Panc1 (cell line): ENCODE results near the gene GALNT14. TPM values are rescaled to one million over a fixed set of nuclear protein-coding genes. Genes with fewer than 3 reads are reported as not detected.

ENCODE experiments used
- ATAC-seq: fragments of 200-7000 bp; cut with Tn5 transposase; 2 replicates; pipeline ENCODE4 v1.9.1; 2020; ENCODE audit warnings: mild to moderate bottlenecking, moderate library complexity
- BruUV-seq: library from RNA; stranded (reverse); fragments of 400-500 nt; replicated peaks from 2 replicates; lab custom pipeline; 2021; lab: Mats Ljungman, UMichigan
- CTCF ChIA-PET: fragments of 300-600 bp; sonication (Branson Sonifier 250); formaldehyde crosslinking; loops from one replicate; lab custom pipeline; 2022; ENCODE audit warnings: antibody characterized with exemption; lab: Charles Lee
- POLR2A ChIA-PET: fragments of 300-600 bp; sonication (Branson Sonifier 250); formaldehyde crosslinking; loops from one replicate; lab custom pipeline; 2022; ENCODE audit warnings: antibody characterized with exemption; lab: Charles Lee
- DNase-seq: peaks from one replicate; pipeline ENCODE4 v3.0.0-alpha.2; 2010; ENCODE audit warnings: low read depth, low spot score
- H3K27ac ChIP-seq: 2 replicates; pipeline ENCODE4 v1.5.1; 2011; ENCODE audit warnings: mild to moderate bottlenecking, low read length, inconsistent platforms
- H3K27me3 ChIP-seq: fragments of 200-500 bp; sonication (Bioruptor generic); 2 replicates; pipeline ENCODE4 v1.6.0; 2014; ENCODE audit warnings: low read length, inconsistent platforms; ENCODE audit not compliant: control insufficient read depth, insufficient read depth
- H3K36me3 ChIP-seq: fragments of 200-500 bp; sonication (Bioruptor generic); 2 replicates; pipeline ENCODE4 v1.5.1; 2014; ENCODE audit warnings: inconsistent platforms, mild to moderate bottlenecking, low read length, moderate library complexity; ENCODE audit not compliant: control insufficient read depth, insufficient read depth
- H3K4me1 ChIP-seq: 2 replicates; pipeline ENCODE4 v1.5.1; 2011; ENCODE audit warnings: inconsistent platforms, mild to moderate bottlenecking, low read length, moderate library complexity; ENCODE audit not compliant: control insufficient read depth, insufficient read depth
- H3K4me3 ChIP-seq, 2 experiments: 2 replicates each; pipeline ENCODE4 v1.5.1; 2011 to 2012; ENCODE audit warnings: low read depth in 2 of 2, low read length in 2 of 2, mild to moderate bottlenecking in 2 of 2, inconsistent platforms in 1 of 2, moderate library complexity in 1 of 2
- H3K9me3 ChIP-seq: fragments of 200-500 bp; sonication (Bioruptor generic); 2 replicates; pipeline ENCODE4 v1.5.1; 2014; ENCODE audit warnings: low read depth, mild to moderate bottlenecking, inconsistent platforms, low read length, moderate library complexity; ENCODE audit not compliant: control insufficient read depth, insufficient read depth
- CTCF ChIP-seq: fragments of 450-650 bp; IDR thresholded peaks from 2 replicates; pipeline ENCODE4 v1.5.1; 2017; ENCODE audit warnings: mild to moderate bottlenecking
- POLR2AphosphoS5 ChIP-seq: IDR thresholded peaks from 2 replicates; pipeline ENCODE4 v1.6.1; 2012; ENCODE audit warnings: mild to moderate bottlenecking, low read depth, low read length, moderate library complexity
- REST ChIP-seq, 2 experiments: IDR thresholded peaks; 2 replicates each; pipeline ENCODE4 v1.6.1; 2011 to 2012; ENCODE audit warnings: low read depth in 2 of 2, control low read depth in 1 of 2, low read length in 1 of 2, mild to moderate bottlenecking in 1 of 2, moderate library complexity in 1 of 2; ENCODE audit not compliant: insufficient read depth in 1 of 2
- SIN3A ChIP-seq: IDR thresholded peaks from 2 replicates; pipeline ENCODE4 v1.6.1; 2012; ENCODE audit warnings: low read depth, mild to moderate bottlenecking, low read length, moderate library complexity, borderline replicate concordance; ENCODE audit not compliant: insufficient read depth
- TCF7L2 ChIP-seq: IDR thresholded peaks from 2 replicates; pipeline ENCODE4 v1.6.1; 2011; ENCODE audit warnings: mild to moderate bottlenecking, low read depth, low read length, inconsistent platforms
- in situ Hi-C: cut with HindIII; loops from 2 replicates; pipeline ENCODE4 v1.10.0; 2016; ENCODE audit warnings: low sequenced_read_pairs, low pct_unique_long_range_greater_than_20kb
- intact Hi-C: fragments of 100-400 bp; cut with micrococcal nuclease; formaldehyde crosslinking; loops from one replicate; pipeline ENCODE4 v1.10.0; 2022; ENCODE audit not compliant: unreplicated experiment
- total RNA-seq: library from RNA; stranded (reverse); gene quantifications from one replicate; pipeline ENCODE4 v1.2.1, GENCODE V29; 2021; ENCODE audit not compliant: unreplicated experiment

GALNT14 gene
- total RNA-seq, 1 experiment from 2014 or later, result 0.67 TPM

GRCh38 chr2:30936977-30937376 lies 201.3 kb downstream of the GALNT14 start:
- ATAC-seq (no peak), DNase-seq (no peak)
- TF ChIP-seq REST (IDR thresholded peaks at IDR 0.05; ENCODE audit: insufficient read depth in 1 of 2, low read depth in 2 of 2, low read length in 1 of 2) (no peak), POLR2AphosphoS5 (no peak), CTCF (no peak), SIN3A (no peak)
- peaks cover 3% of the 10 kb centered on the region; the same call in 1 of the 2 replicates for H3K27me3 ChIP-seq
- BruUV-seq, result no TSS peak
- H3K4me1 ChIP-seq, result no peaks in the 10 kb centered on the region
- intact Hi-C loops, result no loop called here
- ChIA-PET CTCF (no interaction called here), POLR2A (no interaction called here)
- no peak overlapping the region for H3K27ac ChIP-seq
- H3K36me3 ChIP-seq, result no peaks in the 10 kb centered on the region
- H3K9me3 ChIP-seq, result no peaks in the 10 kb centered on the region
- no peak overlapping the region for H3K4me3 ChIP-seq
- in situ Hi-C loops, result no loop called here

- DNase-seq, result no peak
- no peak for TF ChIP-seq SIN3A
- TF ChIP-seq CTCF, result no peak
- TF ChIP-seq TCF7L2, result no peak
- TF ChIP-seq POLR2AphosphoS5, result no peak
- no peak for TF ChIP-seq REST (IDR thresholded peaks at IDR 0.05; ENCODE audit: insufficient read depth in 1 of 2, low read depth in 2 of 2, low read length in 1 of 2)
- no peaks in the 10 kb centered on the region for H3K27me3 ChIP-seq
- H3K9me3 ChIP-seq, result no peaks in the 10 kb centered on the region
- no TSS peak for BruUV-seq
- no peak overlapping the region for H3K27ac ChIP-seq
- intact Hi-C loops, result no loop called here
- ChIA-PET CTCF (no interaction called here), POLR2A (interaction anchor here (0.6 kb wide), 1 partner anchor 294 kb away, joined by 6 read pairs; no protein-coding TSS in a partner anchor)
- no peak overlapping the region for H3K4me3 ChIP-seq
- no peaks in the 10 kb centered on the region for H3K36me3 ChIP-seq
- no peaks in the 10 kb centered on the region for H3K4me1 ChIP-seq
- in situ Hi-C loops, result no loop called here
- no peak for ATAC-seq
These were observed 202.4 kb downstream of the GALNT14 start for GRCh38 chr2:30935795-30936194.
